CD1c-positive myeloid dendritic cell (primary cell): ENCODE measurements around the gene MRTFB.
"Not testable (repeated sequence)": the region's sequence is repeated elsewhere in the genome, so short reads cannot be mapped to it uniquely, and the experiment has no call there.

Experiments used
- DNase-seq: peaks from one replicate; pipeline ENCODE4 v3.0.0-alpha.2; 2016; ENCODE audit errors: extremely low spot score

MRTFB gene, protein sequence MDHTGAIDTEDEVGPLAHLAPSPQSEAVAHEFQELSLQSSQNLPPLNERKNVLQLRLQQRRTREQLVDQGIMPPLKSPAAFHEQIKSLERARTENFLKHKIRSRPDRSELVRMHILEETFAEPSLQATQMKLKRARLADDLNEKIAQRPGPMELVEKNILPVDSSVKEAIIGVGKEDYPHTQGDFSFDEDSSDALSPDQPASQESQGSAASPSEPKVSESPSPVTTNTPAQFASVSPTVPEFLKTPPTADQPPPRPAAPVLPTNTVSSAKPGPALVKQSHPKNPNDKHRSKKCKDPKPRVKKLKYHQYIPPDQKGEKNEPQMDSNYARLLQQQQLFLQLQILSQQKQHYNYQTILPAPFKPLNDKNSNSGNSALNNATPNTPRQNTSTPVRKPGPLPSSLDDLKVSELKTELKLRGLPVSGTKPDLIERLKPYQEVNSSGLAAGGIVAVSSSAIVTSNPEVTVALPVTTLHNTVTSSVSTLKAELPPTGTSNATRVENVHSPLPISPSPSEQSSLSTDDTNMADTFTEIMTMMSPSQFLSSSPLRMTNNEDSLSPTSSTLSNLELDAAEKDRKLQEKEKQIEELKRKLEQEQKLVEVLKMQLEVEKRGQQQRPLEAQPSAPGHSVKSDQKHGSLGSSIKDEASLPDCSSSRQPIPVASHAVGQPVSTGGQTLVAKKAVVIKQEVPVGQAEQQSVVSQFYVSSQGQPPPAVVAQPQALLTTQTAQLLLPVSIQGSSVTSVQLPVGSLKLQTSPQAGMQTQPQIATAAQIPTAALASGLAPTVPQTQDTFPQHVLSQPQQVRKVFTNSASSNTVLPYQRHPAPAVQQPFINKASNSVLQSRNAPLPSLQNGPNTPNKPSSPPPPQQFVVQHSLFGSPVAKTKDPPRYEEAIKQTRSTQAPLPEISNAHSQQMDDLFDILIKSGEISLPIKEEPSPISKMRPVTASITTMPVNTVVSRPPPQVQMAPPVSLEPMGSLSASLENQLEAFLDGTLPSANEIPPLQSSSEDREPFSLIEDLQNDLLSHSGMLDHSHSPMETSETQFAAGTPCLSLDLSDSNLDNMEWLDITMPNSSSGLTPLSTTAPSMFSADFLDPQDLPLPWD

GRCh38 chr16:14070877-14071575 lies at the start of gene MRTFB:
TSS of gene MRTFB (plus strand) at chr16:14071319. CDS start at chr16:14140607, 69,288 bp downstream.
- DNase-seq = peak; percentile 76

DNA sequence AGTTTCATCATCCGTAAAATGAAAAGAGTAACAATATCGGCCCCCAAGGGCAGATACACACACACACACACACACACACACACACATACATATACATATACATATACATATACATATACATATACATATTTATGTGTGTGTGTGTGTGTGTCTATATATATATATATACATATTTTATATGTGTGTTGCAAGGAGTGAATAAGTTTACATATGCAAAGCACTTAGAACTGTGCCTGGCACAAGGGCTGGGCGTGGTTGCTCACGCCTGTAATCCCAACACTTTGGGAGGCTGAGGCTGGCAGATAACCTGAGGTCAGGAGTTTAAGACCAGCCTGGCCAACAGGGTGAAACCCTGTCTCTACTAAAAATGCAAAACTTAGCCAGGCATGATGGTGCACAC lies 47.6 kb upstream of the MRTFB start:
- not testable (repeated sequence) for DNase-seq

GRCh38 chr16:14024283-14024682 lies 46.8 kb upstream of the MRTFB start:
- DNase-seq = peak; percentile 75

DNA sequence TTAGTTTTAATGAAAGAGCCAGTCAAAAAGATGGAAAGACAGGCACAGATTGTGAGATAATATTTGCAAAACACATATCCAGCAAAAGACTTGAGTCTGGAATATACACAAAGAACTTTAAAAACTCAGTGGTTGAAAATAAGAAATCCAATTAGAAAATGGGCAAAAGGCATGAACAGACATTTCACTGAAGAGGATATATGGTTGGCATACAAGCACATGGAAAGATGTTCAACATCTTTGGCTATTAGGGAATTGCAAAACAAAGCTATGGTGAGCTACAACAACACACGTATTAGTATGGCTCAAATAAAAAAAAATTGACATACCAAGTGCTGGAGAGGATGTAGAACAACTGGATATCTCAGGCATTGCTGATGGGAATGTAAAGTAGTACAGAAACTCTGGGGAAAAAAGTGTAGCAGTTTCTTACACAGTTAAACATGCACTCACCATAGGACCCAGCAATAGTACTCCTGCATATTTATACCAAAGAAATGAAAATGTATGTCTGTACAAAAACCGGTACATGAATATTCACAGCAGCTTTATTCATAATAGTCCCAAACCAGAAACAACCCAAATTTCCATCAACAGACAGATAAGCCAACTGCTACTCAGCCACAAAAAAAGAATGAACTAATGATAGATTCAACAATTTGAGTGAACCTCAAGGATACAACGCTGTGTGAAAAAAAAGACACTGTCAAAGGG lies 44.4 kb upstream of the MRTFB start:
- DNase-seq = no peak

- no peak for DNase-seq
Measured at GRCh38 chr16:14028202-14028601, 42.9 kb upstream of the MRTFB start.

DNA sequence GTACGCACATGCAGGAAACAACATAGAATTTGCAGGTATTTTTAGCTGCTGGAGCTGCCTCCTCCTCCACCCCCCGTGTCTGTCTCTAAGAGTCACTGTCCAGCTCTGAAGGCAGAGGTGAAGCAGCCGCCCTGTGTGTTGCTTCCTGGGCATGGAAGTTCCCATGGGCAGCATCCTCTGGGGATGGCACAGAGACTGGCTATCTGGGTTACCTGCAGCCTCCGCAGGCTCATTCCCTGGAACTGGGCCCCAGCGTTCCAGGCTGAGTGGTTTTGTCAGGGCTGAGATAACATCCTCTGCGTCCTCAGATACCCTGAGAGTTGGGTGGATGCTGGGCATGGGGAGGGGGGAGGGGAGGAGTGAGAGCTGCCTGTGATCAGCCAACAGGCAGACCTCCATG lies 41.5 kb upstream of the MRTFB start:
- DNase-seq = no peak

GRCh38 chr16:14035092-14035491 lies 36.0 kb upstream of the MRTFB start:
- no peak for DNase-seq

GRCh38 chr16:14036889-14037288 lies 34.2 kb upstream of the MRTFB start:
- no peak for DNase-seq

- no peak for DNase-seq
Measured at GRCh38 chr16:14037960-14038359, 33.2 kb upstream of the MRTFB start.

DNA sequence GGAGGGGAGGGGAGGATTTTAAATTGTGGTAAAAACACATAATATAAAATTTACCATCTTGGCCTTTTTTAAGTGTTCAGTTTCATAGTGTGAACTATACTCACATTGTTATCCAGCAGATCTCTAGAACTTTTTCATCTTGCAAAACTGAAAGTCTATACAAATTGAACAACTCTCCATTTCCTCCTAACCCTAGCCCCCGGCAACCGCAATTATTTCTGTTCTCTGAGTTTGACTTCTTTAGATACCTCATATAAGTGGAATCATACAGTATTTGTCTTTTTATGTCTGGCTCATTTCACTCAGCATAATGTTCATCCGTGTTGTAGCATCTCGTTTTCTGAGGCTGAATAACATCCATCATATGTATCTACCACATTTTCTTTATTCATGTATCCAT lies 30.0 kb upstream of the MRTFB start:
- DNase-seq = no peak

- no peak for DNase-seq
Measured at GRCh38 chr16:14042706-14043105, 28.4 kb upstream of the MRTFB start.

- DNase-seq = no peak
Measured at GRCh38 chr16:14043278-14043677, 27.8 kb upstream of the MRTFB start.

GRCh38 chr16:14043793-14044192 lies 27.3 kb upstream of the MRTFB start:
- no peak for DNase-seq

DNA sequence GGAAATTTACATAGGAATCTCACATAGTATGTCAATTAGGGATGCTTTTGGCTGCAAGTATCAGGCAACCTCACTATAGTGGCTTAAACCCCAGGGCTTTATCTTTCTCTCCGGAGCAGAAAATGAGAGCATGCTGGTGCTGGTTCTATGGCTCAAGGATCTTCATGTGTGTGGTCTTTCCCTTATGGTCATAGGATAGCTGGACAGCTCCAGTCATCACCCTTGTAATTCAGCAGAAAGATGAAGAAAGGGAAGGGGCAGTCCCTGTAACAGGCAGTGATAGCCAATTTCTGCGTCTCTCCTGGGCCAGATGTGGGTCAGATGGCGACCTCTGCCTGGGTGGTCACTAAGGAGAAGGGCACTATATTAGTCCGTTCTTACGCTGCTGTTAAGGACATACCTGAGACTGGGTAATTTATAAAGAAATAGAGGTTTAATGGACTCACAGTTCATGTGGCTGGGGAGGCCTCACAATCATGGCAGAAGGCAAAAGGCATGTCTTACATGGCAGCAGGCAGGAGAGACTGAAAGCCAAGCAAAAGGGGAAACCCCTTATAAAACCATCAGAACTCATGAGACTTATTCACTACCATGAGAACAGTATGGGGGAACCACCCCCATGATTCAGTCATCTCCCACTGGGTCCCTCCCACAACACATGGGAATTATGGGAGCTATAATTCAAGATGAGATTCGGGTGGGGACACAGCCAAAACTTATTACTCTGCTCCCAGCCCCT lies 23.8 kb upstream of the MRTFB start:
- not testable (repeated sequence) for DNase-seq

- no peak for DNase-seq
Measured at GRCh38 chr16:14050291-14051027, 20.7 kb upstream of the MRTFB start.

GRCh38 chr16:14051103-14051729 lies 19.9 kb upstream of the MRTFB start:
- DNase-seq = no peak

- no peak for DNase-seq
Measured at GRCh38 chr16:14056970-14057369, 14.1 kb upstream of the MRTFB start.

GRCh38 chr16:14057878-14058382 lies 13.2 kb upstream of the MRTFB start:
- DNase-seq = no peak

GRCh38 chr16:14061732-14062259 lies 9.3 kb upstream of the MRTFB start:
- no peak for DNase-seq
